GM21515 (cell line): ENCODE measurements around the gene DERA.
"Not testable (repeated sequence)": the region's sequence is repeated elsewhere in the genome, so short reads cannot be mapped to it uniquely, and the experiment has no call there.

Source experiments
- ATAC-seq: cut with Tn5 transposase; IDR thresholded peaks from one replicate; pipeline ENCODE4 v1.9.1; 2021; ENCODE audit not compliant: unreplicated experiment

The DERA gene

DNA sequence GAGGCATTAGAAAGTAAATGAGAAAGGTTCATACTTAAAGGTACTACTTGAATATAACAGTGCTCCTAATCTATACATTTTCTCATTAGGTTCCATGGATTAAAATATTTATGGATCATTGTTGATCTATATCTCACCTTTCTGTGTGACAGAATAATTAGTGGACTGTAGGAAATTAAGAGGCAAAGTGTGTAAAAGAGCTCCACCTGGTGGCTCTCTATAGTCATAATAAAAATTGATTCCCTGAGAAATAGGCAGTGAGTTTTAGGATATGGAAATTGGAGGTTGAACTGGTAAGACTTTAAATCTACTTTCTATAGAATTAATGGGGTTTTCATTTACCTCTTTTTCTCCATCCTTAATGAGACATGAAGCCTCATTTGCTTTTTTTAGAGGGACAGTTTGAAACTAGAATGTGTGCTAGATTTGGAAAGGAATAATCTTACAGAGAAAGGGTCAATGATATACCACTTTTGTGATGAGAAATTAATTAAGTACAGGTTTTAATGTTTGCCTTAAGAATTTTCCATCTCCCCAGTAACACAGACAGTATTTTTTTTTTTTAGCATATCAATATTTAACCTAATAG is 11.8 kb upstream of the DERA start:
- ATAC-seq = peak; percentile 64

DNA sequence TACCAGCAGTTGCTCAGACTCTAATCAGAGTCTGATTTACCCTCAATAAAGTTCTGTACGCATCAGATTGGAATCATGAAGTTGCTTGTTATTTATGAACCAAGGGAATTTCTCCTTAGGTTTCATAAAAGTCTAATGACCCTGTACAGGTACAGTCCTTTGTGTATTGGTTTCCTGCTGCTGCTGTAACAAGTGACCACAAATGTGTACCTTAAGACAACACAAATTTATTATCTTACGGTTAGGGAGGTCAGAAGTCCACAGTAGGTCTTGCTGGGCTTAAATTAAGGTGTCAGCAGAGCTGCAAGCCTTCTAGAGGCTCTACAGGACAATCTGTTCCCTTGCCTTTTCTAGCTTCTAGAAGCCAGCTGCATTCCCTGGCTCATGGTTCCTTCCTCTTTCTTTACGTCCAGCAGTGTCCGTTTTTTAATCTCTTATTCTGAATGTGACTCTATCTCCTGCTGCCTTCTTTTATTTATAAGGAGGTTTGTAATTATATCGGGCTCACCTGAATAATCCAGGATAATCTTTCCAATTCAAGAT is 6.7 kb upstream of the DERA start:
- no peak for ATAC-seq

DNA sequence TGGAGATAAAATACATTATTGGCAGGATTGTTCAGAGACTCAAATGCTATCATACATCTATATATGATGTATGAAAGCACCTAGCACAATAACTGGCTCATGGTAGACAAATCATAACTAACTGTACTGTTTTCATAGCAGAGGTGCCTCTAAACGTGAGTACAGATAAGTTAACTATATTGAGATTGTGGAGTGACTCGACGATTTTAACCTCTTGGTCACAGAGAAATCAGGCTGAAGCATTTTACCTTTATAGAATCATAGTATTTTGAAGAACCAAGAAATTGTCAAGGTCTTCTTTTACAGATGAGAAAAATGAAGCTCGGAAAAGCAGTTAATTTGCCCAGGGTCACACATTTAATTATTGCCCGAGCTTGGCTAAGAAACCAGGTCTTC is 666 bp upstream of the DERA start:
- no peak for ATAC-seq

DNA sequence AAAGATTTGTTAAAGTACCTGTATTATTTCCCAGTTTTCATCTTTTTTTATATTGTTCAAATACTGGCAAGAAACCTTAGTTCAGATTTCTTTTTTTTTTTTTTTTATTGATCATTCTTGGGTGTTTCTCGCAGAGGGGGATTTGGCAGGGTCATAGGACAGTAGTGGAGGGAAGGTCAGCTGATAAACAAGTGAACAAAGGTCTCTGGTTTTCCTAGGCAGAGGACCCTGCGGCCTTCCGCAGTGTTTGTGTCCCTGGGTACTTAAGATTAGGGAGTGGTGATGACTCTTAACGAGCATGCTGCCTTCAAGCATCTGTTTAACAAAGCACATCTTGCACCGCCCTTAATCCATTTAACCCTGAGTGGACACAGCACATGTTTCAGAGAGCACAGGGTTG is 799 bp downstream of the DERA start:
- not testable (repeated sequence) for ATAC-seq

DNA sequence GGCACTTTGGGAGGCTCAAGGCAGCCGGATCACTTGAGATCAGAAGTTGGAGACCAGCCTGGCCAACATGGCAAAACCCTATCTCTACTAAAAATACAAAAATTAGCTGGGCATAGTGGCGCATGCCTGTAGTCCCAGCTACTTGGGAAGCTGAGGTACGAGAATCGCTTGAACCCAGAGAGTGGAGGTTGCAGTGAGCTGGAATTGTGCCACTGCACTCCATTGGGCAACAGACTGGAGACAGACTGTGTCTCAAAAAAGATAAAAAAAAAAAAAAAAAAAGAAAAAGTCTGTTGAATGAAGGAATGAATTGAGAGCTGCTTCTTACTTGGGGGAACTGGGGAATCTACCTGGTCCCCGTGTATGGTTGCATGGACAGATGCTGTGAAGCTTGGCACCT is 3.0 kb downstream of the DERA start:
- not testable (repeated sequence) for ATAC-seq

DNA sequence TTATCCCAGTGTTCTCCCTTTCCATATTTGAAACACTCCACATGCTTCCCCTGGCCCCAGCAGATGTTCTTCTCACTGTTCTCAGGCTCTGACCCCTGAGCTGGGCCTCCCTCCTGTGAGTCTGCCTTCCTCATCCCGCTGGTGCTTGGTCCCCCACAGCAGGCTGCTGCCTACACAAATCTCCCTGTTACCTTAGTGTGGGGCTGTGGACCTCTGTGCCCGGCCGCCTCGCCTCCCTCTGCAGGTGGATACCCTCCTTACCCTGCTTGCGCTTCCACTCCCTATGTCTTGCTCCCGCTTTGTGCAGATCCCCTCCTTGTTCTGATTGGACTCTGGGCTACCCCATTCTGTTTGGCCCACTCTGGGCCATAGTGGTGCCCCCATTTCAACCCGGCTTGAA is 6.9 kb downstream of the DERA start:
- ATAC-seq = no peak

DNA sequence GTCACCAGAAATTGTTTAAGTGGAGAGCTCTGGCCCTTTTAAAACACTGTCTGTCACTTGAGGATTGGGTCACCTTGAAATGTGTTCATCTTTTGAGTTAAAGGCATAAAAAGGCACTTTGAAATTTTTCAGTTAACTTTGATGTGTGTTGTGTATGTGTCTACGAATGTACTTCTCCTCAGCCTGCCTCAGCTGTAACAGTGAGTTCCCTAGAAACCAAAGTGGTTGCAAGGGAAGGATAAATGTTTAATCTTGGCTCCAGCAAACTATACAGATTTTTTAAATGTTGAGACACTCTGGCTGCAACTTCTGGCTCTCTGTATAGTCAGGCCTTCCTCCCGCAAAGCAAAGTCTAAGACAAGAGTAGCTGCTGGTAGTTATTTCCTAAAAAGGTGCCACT is 8.3 kb downstream of the DERA start:
- no peak for ATAC-seq

DNA sequence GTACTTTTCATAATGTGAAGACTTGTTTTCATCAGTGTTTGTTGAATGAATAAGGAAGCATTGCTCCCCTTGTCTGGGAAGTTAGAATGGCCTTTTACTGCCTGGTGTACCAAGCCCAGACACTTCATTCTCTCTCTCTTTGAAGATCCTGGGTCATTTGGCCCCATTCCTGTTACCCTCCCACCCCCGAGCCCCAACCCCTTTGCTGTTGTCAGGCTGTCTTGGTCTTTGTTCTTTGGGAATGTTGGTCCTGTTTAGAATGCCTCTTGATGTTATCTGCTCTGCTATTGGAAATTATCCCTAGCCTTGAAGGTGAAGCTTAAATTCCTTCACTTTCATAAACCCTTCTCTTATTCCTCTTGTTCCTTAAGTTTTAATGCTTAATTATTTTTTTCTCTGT is 13.8 kb downstream of the DERA start:
- no peak for ATAC-seq

DNA sequence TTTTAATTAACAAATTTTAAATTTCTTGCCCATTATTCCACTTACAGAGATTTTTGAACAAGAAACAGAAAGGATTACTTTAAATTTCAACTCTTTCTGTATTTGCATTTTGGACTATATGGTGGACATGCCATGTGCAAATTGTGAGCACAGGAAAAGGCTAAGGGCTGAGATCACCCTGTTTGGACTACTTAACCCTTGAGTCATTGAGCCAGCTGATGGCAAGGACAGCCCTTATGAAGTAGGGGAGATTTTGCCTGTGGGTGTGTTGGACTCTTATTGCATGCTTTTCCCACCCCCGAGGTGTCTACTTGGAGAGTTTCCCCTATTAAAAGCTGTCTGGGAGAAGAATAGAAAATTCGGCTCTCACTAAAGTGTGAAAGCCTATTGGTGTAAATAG is 17.2 kb downstream of the DERA start:
- ATAC-seq = no peak

DNA sequence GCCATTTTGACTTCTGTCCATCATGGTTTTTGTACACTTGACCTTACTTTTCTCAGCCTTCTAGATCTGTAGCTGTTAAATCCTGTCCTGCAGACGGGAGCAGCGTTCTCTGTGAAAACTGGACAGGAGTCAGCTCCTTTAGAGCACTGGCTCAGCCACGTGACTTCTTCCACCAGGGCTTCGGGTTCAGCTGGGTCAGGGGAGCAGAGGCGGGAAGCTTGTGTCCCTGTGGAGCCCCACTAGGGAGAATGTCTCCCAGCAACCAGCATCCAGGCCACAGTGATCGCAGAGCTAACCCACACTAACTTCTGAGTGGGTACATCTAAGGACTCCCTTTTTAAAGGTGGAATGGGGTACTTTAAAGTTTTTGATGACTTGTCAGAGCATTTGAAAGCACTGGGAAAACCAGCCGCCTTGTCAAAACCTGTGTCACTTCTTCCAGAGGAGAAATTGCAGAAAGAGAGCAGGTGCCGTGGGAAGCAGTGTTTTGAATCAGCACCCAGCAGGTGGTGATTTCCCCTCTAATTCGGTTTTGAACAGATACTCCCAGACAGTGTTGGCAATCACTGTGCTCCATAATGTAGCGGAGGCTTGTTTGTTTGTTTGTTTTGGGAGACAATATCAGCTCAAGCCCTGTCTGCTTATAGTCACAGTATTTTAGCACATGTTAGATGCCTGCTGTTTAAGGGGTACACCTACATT is 17.9 kb downstream of the DERA start:
- no peak for ATAC-seq

DNA sequence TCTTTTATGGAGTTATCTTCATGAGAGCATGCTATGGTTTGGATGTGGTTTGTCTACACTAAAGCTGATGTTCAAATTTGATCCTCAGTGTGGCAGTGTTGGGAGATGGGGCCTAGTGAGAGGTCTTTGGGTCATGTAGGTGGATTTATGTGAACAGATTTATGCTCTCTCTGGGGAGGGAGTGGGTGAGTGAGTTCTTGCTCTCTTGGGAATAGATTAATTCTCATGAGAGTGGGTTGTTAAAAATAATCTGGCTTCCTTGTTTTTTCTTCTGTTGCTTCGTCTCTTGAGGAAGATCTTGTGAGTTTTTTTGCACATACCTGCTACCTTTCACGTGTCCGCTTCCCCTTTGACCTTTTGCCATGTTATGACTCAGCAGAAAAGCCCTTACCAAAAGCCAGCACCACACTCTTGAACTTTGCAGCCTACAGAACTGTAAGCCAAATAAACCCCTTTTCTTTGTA is 20.5 kb downstream of the DERA start:
- ATAC-seq = no peak

DNA sequence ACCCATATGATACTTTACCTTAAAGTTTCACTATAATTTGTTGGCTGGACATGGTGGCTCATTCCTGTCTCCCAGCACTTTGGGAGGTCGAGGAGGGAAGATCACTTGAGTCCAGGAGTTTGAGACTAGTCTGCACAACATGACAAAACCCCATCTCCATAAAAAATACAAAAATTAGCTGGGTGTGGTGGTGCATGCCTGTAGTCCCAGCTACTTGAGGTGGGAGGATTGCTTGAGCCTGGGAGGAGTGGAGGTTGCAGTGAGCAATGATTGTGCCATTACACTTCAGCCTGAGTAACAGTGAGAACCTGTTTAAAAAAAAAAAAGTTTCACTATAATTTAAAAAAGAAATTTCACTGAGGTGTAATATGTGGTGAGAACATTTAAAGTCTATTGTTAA is 21.2 kb downstream of the DERA start:
- ATAC-seq = no peak

DNA sequence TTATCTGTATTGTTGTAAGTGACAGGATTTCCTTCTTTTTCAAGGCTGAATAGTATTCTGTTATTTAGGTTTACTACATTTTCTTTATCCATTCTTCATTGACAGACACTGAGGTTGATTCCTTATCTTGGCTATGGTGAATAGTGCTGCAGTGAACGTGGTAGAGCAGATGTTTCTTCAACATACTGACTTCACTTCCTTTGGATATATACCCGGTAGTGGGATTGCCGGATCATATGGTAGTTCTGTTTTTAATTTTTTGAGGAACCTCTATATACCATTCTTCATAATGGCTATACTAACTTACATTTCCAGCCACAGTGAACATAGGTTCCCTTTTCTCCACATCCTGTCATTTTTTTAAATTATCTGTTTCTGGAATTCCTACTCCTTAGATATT is 21.8 kb downstream of the DERA start:
- no peak for ATAC-seq

DNA sequence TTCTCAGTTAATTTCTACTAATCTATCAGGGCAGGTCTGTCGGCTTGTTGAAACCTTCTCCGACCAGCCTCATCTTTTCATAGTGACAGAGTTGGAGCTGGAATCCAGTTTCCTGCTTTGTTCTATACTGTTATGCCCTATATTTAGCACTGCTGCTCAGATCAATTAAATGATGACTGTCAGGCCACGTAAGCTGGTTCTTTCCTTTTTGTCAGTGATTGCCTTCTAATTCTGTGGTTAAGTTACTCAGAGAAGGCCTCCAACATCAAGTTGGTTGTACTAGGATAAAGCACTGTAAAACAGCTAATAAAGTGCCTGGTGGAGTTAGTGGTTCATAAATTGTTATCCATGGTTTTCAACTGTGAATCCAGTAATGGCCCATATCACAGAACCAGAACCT is 22.6 kb downstream of the DERA start:
- ATAC-seq = no peak

DNA sequence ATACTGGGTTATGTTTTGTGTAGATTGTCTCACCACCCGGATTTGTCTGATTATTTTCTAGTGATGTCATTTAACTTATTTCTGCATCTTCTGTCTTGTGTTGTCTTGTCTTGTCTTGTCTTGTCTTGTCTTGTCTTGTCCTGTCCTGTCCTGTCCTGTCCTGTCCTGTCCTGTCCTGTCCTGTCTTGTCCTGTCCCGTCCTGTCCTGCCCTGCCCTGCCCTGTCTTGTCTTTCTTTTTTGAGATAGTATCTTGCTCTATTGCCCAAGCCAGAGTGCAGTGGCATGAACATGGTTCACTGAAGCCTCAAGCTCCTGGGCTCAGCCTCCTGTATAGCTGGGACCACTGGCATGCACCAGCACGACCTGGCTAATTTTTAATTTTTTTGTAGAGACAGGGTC is 25.6 kb downstream of the DERA start:
- no peak for ATAC-seq

DNA sequence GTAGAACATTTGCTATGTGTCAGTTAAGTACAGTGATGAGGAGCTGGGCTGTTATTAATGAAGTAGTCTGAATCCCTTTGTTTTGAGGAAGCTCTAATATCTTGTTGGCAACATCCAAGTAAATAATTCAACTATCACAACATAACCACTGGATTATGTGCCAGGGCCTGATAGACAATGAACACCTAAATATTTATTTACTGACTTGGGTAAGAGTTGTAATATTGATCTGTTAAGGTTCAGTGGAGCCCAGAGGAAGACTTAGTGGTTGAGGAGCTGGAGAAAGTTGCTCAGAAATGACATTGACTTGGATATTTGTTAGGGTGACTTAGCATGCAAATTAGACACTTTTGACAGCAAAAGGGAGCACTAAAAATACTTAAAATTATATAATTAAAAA is 26.8 kb downstream of the DERA start:
- no peak for ATAC-seq

DNA sequence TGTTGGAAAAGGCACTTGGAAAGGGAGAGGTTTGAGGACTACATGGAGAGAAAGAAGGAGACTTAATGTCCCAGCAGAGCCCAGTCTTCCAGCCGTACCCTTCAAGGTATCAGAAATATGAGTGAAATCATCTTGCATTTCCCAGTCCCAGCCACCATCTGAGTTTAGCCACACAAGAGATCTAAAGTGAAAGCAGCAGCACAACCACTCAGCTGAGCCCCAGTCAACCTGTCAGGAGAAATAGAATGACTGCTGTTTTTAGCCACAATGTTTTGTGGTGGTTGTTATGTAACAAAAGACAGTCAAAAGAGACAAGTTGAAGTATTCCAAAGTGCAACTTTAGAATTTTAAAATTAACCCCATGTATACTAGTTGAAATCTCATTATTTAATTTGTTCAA is 28.0 kb downstream of the DERA start:
- ATAC-seq = no peak

DNA sequence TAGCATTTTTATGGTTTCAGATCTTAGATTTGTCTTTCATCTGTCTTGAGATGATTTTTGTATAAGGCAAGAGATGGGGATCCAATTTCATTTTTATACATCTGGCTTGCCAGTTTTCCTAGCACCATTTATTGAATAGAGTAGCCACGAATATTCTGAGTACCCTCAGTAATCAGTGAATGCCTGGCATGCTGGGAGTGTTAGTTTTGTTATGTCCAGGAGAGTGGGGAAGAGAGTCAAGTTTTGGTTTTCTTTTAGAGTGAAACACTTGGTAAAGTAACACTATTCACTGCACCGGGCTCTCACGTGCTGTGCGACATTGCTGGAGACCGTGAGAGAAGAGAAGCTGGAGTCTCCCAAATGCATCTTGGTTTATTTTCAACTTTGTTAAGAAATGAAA is 31.3 kb downstream of the DERA start:
- no peak for ATAC-seq

DNA sequence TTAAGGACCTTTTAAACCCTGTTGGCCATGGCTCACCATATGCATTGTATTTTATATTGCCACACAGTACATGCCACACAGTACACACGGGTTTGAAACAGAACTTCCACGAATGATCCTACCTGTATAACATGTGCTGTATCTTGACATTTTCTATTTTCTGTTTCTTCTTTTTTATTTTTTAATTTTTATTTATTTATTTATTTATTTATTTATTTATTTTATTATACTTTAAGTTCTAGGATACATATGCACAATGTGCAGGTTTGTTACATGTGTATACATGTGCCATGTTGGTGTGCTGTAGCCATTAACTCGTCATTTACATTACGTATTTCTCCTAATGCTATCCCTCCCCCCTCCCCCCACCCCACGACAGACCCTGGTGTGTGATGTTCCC is 32.4 kb downstream of the DERA start:
- not testable (repeated sequence) for ATAC-seq

DNA sequence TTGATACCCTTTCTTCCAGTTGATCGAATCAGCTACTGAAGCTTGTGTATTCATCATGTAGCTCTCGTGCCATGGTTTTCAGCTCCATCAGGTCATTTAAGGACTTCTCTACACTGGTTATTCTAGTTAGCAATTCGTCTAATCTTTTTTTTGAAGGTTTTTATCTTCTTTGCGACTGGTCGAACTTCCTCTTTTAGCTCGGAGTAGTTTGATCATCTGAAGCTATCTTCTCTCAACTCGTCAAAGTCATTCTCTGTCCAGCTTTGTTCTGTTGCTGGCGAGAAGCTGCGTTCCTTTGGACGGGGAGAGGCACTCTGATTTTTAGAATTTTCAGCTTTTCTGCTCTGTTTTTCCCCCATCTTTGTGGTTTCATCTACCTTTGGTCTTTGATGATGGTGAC is 37.3 kb downstream of the DERA start:
- ATAC-seq = not testable (repeated sequence)

DNA sequence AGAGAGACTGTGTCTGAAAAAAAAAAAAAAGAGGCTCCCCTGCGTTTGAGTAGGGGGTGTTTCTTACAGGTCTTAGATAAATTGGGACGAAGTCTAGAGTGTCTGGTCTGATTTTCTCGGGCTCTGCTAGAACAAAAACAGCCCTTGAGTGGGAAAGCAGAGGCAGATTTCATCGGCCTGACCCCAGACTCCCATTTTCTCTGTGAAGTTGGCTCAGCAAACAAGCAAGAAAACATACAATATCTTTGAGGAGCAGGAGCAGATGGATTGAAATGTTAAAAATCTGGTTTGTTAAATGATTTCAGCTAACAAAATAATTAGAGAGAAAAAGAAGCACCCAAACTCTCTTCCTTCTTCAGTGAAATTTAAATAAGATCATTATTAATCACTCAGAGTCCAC is 44.1 kb downstream of the DERA start:
- no peak for ATAC-seq

DNA sequence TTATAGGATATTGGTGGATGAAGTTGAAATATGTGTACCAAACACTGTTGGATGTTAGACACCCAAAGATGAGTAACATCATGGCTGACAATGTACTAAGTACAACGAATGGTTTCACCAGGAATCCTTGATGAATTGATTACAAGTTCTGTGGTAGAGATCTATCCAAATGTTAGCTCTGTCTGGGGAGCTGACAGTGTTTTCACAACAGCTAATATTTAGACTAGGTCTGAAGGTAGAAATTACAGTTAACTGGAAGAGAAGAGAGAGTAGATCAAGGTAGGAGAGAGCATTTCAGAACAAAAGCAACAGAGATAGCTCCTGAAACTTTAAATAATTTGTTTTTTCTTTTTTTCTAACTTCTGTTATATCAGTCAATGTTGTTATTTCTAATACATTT is 44.9 kb downstream of the DERA start:
- no peak for ATAC-seq
